Measurements from ENCODE around the gene RTBDN.

Gene RTBDN

DNA sequence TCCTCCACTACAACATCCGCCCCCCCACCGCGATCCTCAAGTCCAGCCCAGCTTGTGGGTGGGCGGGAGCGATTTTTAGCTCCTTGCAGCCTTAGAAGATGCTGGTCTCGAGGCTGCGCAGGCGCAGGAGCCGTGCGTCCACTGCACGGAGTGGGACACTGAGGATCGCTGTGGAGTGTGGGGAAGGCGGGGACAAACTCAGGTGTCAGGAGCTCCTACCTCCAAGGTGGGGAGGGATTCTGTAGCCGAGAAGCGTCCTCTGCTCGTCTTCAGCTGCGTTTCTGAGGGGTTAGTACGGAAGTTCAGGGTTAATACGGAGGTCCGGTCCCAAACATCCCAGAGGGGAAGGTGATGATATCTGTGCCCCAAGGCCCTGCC, at the start of gene RTBDN:
TSS of gene RTBDN (minus strand) at position 14 of the 378 bp plus-strand sequence. CDS start 4,600 bp downstream, outside the sequence.
- H3K36me3 Mint-ChIP-seq (ENCODE audit: low read depth): no peaks in the 10 kb centered on the region
- H3K4me1 Mint-ChIP-seq (ENCODE audit: low read depth): peaks cover 31% of the 10 kb centered on the region
- H3K9me3 Mint-ChIP-seq: no peaks in the 10 kb centered on the region
- peak within 1 kb of the TSS; percentile 28 for H3K4me3 Mint-ChIP-seq
- intact Hi-C loops (cut with micrococcal nuclease): no loop called here
- H3K27me3 Mint-ChIP-seq: peaks cover 92% of the 10 kb centered on the region
- no peak within 1 kb of the TSS for H3K27ac Mint-ChIP-seq

- H3K4me1 Mint-ChIP-seq (ENCODE audit: low read depth): peaks cover 70% of the 10 kb centered on the region
- intact Hi-C loops (cut with micrococcal nuclease): no loop called here
- H3K27ac Mint-ChIP-seq: peak overlapping the region; percentile 97
- peaks cover 20% of the 10 kb centered on the region for H3K36me3 Mint-ChIP-seq (ENCODE audit: low read depth)
- no peak overlapping the region for H3K4me3 Mint-ChIP-seq
- H3K27me3 Mint-ChIP-seq: peaks cover 15% of the 10 kb centered on the region
- peaks cover 7% of the 10 kb centered on the region for H3K9me3 Mint-ChIP-seq
These were observed 48.2 kb upstream of the RTBDN start for GRCh38 chr19:12882589-12882988.

- Mint-ChIP-seq H3K4me1 (ENCODE audit: low read depth) (peaks cover 67% of the 10 kb centered on the region), H3K4me3 (peak within 1 kb of the TSS; percentile 75), H3K27ac (peak within 1 kb of the TSS; percentile 97), H3K9me3 (peaks cover 7% of the 10 kb centered on the region), H3K36me3 (ENCODE audit: low read depth) (peaks cover 27% of the 10 kb centered on the region), H3K27me3 (peaks cover 9% of the 10 kb centered on the region)
- intact Hi-C loops (cut with micrococcal nuclease): no loop called here
These were observed 46.9 kb upstream of the RTBDN start, which contains the start of gene DNASE2 for GRCh38 chr19:12881172-12881808. TSS of gene DNASE2 (minus strand) at chr19:12881449. CDS start at chr19:12881375, 74 bp downstream.

DNA sequence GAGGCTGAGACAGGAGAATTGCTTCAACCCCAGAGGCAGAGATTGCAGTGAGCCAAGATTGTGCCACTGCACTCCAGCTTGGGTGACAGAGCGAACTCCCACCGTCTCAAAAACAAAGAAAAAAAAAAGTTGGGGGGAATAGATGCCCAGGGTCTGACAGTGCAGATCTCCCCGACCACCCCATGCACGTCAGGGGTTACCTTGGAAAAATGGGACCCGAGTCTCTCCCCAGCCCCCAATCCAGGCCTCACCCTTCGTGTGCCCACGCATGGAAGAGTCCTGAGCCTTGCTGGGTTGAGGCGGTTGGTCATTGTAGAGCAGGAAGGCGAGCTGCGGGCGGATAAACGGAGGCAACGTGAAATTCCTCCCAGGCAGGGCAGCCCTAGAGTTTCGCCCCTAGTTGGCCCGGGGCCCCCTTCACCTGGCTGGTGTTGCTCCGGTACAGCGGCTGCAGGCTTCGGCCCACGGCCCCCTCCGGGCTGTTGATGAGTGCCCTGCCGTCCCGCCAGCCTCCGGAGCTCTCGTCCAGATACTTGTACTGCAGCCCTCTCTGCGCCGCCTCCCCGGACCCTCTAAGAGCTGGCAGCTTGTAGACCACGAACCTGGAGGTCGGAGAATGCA, 46.3 kb upstream of the RTBDN start:
- Mint-ChIP-seq H3K27ac (peak overlapping the region; percentile 97), H3K4me3 (peak overlapping the region; percentile 75), H3K27me3 (peaks cover 4% of the 10 kb centered on the region), H3K4me1 (ENCODE audit: low read depth) (peaks cover 62% of the 10 kb centered on the region), H3K9me3 (peaks cover 7% of the 10 kb centered on the region), H3K36me3 (ENCODE audit: low read depth) (peaks cover 28% of the 10 kb centered on the region)
- intact Hi-C loops (cut with micrococcal nuclease): no loop called here

- H3K27ac Mint-ChIP-seq: no peak overlapping the region
These were observed 40.7 kb upstream of the RTBDN start for GRCh38 chr19:12875086-12875485.

DNA sequence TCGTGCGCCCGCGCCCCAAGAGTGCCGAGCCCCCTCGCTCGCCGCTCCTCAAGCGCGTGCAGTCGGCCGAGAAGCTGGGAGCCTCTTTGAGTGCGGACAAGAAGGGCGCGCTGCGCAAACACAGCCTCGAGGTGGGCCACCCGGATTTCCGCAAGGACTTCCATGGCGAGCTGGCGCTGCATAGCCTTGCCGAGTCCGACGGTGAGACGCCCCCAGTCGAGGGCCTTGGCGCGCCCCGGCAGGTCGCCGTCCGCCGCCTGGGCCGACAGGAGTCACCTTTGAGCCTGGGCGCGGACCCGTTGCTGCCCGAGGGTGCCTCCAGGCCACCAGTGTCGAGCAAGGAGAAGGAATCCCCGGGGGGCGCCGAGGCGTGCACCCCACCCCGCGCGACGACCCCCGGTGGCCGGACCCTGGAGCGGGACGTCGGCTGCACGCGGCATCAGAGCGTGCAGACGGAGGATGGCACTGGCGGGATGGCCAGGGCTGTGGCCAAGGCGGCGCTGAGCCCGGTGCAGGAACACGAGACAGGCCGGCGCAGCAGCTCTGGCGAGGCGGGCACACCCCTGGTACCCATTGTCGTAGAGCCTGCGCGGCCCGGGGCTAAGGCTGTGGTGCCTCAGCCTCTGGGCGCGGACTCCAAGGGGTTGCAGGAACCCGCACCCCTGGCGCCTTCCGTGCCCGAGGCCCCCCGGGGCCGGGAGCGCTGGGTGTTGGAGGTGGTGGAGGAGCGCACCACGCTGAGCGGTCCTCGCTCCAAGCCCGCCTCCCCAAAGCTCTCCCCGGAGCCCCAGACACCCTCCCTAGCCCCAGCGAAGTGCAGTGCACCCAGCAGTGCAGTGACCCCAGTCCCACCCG, 39.7 kb upstream of the RTBDN start:
- H3K27me3 Mint-ChIP-seq: peaks cover 3% of the 10 kb centered on the region
- H3K27ac Mint-ChIP-seq: no peak overlapping the region
- H3K9me3 Mint-ChIP-seq: peaks cover 15% of the 10 kb centered on the region
- H3K4me3 Mint-ChIP-seq: no peak overlapping the region
- peaks cover 49% of the 10 kb centered on the region for H3K36me3 Mint-ChIP-seq (ENCODE audit: low read depth)
- peaks cover 11% of the 10 kb centered on the region for H3K4me1 Mint-ChIP-seq (ENCODE audit: low read depth)
- intact Hi-C loops (cut with micrococcal nuclease): no loop called here

More at GRCh38 chr19:12875086-12875485, 40.7 kb upstream of the RTBDN start:
- H3K4me3 Mint-ChIP-seq: no peak overlapping the region
- intact Hi-C loops (cut with micrococcal nuclease): no loop called here
- H3K27me3 Mint-ChIP-seq: peaks cover 3% of the 10 kb centered on the region
- H3K4me1 Mint-ChIP-seq (ENCODE audit: low read depth): peaks cover 19% of the 10 kb centered on the region
- H3K36me3 Mint-ChIP-seq (ENCODE audit: low read depth): peaks cover 50% of the 10 kb centered on the region
- H3K9me3 Mint-ChIP-seq: peaks cover 15% of the 10 kb centered on the region

DNA sequence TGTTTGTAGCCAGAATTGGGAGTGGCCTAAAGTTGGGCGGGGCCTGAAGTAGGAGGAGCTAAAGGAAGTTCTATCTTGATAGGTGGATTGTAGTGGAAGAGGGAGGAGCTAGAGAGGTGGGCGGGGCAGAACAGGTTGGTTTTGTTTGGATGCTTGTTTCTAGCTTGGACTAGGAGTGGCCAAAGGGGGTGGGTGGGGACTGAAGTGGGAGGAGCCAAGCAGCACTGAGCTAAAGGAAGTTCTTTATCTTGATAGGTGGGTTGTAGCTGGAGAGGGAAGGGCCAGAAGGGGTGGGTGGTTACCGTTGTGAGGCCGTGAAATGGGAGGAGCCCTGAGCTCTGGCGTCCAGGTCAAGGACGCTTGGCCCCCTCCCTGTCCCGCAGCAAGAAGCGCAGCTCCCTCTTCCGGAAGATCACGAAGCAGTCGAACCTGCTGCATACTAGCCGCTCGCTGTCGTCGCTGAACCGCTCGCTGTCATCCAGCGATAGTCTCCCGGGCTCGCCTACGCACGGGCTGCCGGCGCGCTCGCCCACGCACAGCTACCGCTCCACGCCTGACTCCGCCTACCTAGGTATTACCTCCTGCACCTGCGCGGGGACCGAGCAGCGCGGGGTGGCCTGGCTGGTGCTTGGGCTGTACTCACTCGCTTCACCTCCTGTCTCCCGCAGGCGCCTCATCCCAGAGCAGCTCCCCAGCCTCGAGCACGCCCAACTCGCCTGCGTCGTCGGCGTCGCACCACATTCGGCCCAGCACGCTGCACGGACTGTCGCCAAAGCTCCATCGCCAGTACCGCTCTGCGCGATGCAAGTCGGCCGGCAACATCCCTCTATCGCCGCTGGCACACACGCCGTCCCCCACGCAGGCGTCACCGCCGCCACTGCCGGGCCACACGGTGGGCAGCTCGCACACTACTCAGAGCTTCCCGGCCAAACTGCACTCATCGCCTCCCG, 38.8 kb upstream of the RTBDN start:
- peaks cover 15% of the 10 kb centered on the region for H3K9me3 Mint-ChIP-seq
- H3K36me3 Mint-ChIP-seq (ENCODE audit: low read depth): peaks cover 40% of the 10 kb centered on the region
- peak overlapping the region; percentile 37 for H3K4me3 Mint-ChIP-seq
- peaks cover 7% of the 10 kb centered on the region for H3K27me3 Mint-ChIP-seq
- intact Hi-C loops (cut with micrococcal nuclease): no loop called here
- peaks cover 11% of the 10 kb centered on the region for H3K4me1 Mint-ChIP-seq (ENCODE audit: low read depth)
- H3K27ac Mint-ChIP-seq: no peak overlapping the region

- no peak overlapping the region for H3K4me3 Mint-ChIP-seq
- peaks cover 35% of the 10 kb centered on the region for H3K36me3 Mint-ChIP-seq (ENCODE audit: low read depth)
- peaks cover 13% of the 10 kb centered on the region for H3K4me1 Mint-ChIP-seq (ENCODE audit: low read depth)
- peaks cover 15% of the 10 kb centered on the region for H3K9me3 Mint-ChIP-seq
- peaks cover 9% of the 10 kb centered on the region for H3K27me3 Mint-ChIP-seq
- intact Hi-C loops (cut with micrococcal nuclease): no loop called here
- H3K27ac Mint-ChIP-seq: no peak overlapping the region
These were observed 37.9 kb upstream of the RTBDN start for GRCh38 chr19:12872255-12872654.

- peaks cover 15% of the 10 kb centered on the region for H3K9me3 Mint-ChIP-seq
- H3K4me1 Mint-ChIP-seq (ENCODE audit: low read depth): peaks cover 18% of the 10 kb centered on the region
- no peak overlapping the region for H3K27ac Mint-ChIP-seq
These were observed 37.3 kb upstream of the RTBDN start for GRCh38 chr19:12871681-12872080.

GRCh38 chr19:12868540-12869112, 34.2 kb upstream of the RTBDN start:
- Mint-ChIP-seq H3K27me3 (peaks cover 15% of the 10 kb centered on the region), H3K9me3 (peaks cover 13% of the 10 kb centered on the region), H3K4me1 (ENCODE audit: low read depth) (peaks cover 21% of the 10 kb centered on the region), H3K4me3 (no peak overlapping the region), H3K36me3 (ENCODE audit: low read depth) (peaks cover 13% of the 10 kb centered on the region), H3K27ac (no peak overlapping the region)
- intact Hi-C loops (cut with micrococcal nuclease): no loop called here

More at GRCh38 chr19:12871681-12872080, 37.3 kb upstream of the RTBDN start:
- Mint-ChIP-seq H3K27me3 (peaks cover 12% of the 10 kb centered on the region), H3K4me3 (no peak overlapping the region), H3K36me3 (ENCODE audit: low read depth) (peaks cover 33% of the 10 kb centered on the region)
- intact Hi-C loops (cut with micrococcal nuclease): no loop called here

DNA sequence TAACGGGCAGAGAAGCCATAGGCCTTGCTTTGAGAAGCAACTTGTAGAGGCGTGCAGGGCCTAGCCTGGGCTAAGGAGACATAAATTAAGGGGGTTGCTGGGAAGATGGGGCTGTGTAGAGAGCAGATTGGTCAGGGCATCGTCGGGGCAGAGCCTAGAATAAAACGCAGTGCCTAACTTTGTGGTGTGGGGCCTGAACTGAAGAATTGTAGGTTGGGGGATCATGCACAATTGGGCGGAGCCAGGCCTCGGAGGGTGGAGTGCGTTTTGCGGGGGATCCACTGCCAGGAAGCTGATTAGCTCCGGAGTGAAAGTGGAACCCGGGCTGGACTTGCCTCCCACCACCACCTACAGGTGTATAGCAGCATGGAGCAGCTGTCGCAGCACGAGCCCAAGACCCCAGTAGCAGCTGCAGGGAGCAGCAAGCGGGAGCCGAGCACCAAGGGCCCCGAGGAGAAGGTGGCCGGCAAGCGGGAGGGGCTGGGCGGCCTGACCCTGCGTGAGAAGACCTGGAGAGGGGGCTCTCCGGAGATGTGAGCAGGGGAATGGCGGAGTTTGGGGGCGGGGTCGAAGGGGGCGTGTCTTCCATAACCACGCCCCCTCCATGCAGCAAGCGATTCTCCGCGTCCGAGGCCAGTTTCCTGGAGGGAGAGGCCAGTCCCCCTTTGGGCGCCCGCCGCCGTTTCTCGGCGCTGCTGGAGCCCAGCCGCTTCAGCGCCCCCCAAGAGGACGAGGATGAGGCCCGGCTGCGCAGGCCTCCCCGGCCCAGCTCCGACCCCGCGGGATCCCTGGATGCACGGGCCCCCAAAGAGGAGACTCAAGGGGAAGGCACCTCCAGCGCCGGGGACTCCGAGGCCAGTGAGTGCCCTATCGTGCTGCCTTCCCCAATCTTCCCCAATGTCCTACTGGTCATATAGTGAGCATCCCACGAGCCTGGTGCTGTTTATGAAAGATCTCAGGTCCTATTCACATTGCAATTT, 33.0 kb upstream of the RTBDN start:
- intact Hi-C loops (cut with micrococcal nuclease): no loop called here
- Mint-ChIP-seq H3K27me3 (peaks cover 17% of the 10 kb centered on the region), H3K9me3 (peaks cover 1% of the 10 kb centered on the region), H3K4me1 (ENCODE audit: low read depth) (peaks cover 19% of the 10 kb centered on the region), H3K36me3 (ENCODE audit: low read depth) (peaks cover 2% of the 10 kb centered on the region), H3K4me3 (peak overlapping the region; percentile 65), H3K27ac (peak overlapping the region; percentile 41)
